SK-N-SH (cell line): ENCODE data around the gene CYB561. TPM values are rescaled to one million over a fixed set of nuclear protein-coding genes. Genes with fewer than 3 reads are reported as not detected.
A peak's percentile ranks its signal among the peaks of the same experiment; 100 is the strongest.

Experiments
- CTCF ChIA-PET: fragments of 300-600, 350-600 bp; formaldehyde crosslinking; extraction: SDS; loops from one replicate; lab custom pipeline; 2021; lab: Yijun Ruan, JAX
- POLR2A ChIA-PET: fragments of 350-600 bp; sonication (Branson Sonifier 250); formaldehyde crosslinking; extraction: SDS; loops from one replicate; lab custom pipeline; 2020; ENCODE audit warnings: antibody characterized with exemption, inconsistent platforms; lab: Yijun Ruan, JAX
- DNase-seq: peaks from one replicate; pipeline ENCODE4 v3.0.0; 2012
- H2AFZ ChIP-seq: fragments of 200-600 bp; sonication (generic); 2 replicates; pipeline ENCODE4 v1.8.1; 2016; ENCODE audit warnings: antibody characterized with exemption, mild to moderate bottlenecking, low read depth
- H3F3A ChIP-seq: fragments of 200-600 bp; sonication (generic); replicated peaks from 2 replicates; pipeline ENCODE3; 2016; ENCODE audit warnings: antibody characterized with exemption, mild to moderate bottlenecking; ENCODE audit not compliant: insufficient read depth
- H3K27ac ChIP-seq, 2 experiments: fragments of 200-500 bp in 1 of 2; fragments of 200-600 bp in 1 of 2; sonication (Bioruptor generic) in 1 of 2; sonication (generic), shearing (Covaris generic) in 1 of 2; 2 replicates each; pipeline versions ENCODE4 v1.5.1 to v1.6.1; 2014 to 2016; ENCODE audit warnings: low read depth in 2 of 2, inconsistent platforms in 1 of 2, low read length in 1 of 2, mild to moderate bottlenecking in 1 of 2, mixed read lengths in 1 of 2
- H3K27me3 ChIP-seq: fragments of 200-600 bp; sonication (generic), shearing (Covaris generic); 2 replicates; pipeline ENCODE4 v1.6.1; 2016; ENCODE audit warnings: mixed run types; ENCODE audit not compliant: insufficient read depth
- H3K36me3 ChIP-seq, 2 experiments: fragments of 200-500 bp in 1 of 2; fragments of 200-600 bp in 1 of 2; sonication (Bioruptor generic) in 1 of 2; sonication (generic) in 1 of 2; replicated peaks in 1 of 2; 2 replicates each; pipeline versions ENCODE3 to v1.5.1; 2014 to 2016; ENCODE audit warnings: low read length in 1 of 2, mild to moderate bottlenecking in 1 of 2; ENCODE audit not compliant: insufficient read depth in 2 of 2, control insufficient read depth in 1 of 2
- H3K4me1 ChIP-seq, 2 experiments: fragments of 200-500 bp in 1 of 2; fragments of 200-600 bp in 1 of 2; sonication (Bioruptor generic) in 1 of 2; sonication (generic), shearing (Covaris generic) in 1 of 2; 2 replicates each; pipeline versions ENCODE4 v1.5.1 to v1.6.1; 2014 to 2016; ENCODE audit warnings: low read depth in 1 of 2, low read length in 1 of 2, mixed run types in 1 of 2; ENCODE audit not compliant: insufficient read depth in 2 of 2, control insufficient read depth in 1 of 2
- H3K4me2 ChIP-seq: fragments of 200-600 bp; sonication (generic), shearing (Covaris generic); 2 replicates; pipeline ENCODE4 v1.6.1; 2017; ENCODE audit warnings: mixed run types
- H3K4me3 ChIP-seq, 2 experiments: fragments of 200-500 bp in 1 of 2; fragments of 200-600 bp in 1 of 2; sonication (Bioruptor generic) in 1 of 2; sonication (generic), shearing (Covaris generic) in 1 of 2; 2 replicates each; pipeline versions ENCODE4 v1.5.1 to v1.8.1; 2014 to 2016; ENCODE audit warnings: low read depth in 2 of 2, inconsistent platforms in 1 of 2, low read length in 1 of 2, mild to moderate bottlenecking in 1 of 2, mixed read lengths in 1 of 2, moderate library complexity in 1 of 2
- H3K79me2 ChIP-seq: fragments of 200-600 bp; sonication (generic); 2 replicates; pipeline ENCODE4 v1.8.1; 2017; ENCODE audit warnings: mild to moderate bottlenecking; ENCODE audit not compliant: insufficient read depth
- H3K9ac ChIP-seq: fragments of 200-600 bp; sonication (generic); 2 replicates; pipeline ENCODE4 v1.6.1; 2017; ENCODE audit warnings: mixed run types
- H3K9me2 ChIP-seq: fragments of 200-600 bp; sonication (generic); 2 replicates; pipeline ENCODE4 v1.6.1; 2017; ENCODE audit warnings: mixed run types
- H3K9me3 ChIP-seq: fragments of 200-600 bp; sonication (generic); 2 replicates; pipeline ENCODE4 v1.6.1; 2017; ENCODE audit warnings: mixed run types, mild to moderate bottlenecking, moderate library complexity
- H4K20me1 ChIP-seq: fragments of 200-600 bp; sonication (generic); 2 replicates; pipeline ENCODE4 v1.6.1; 2017; ENCODE audit warnings: mild to moderate bottlenecking, mixed run types; ENCODE audit not compliant: insufficient read depth
- CHD2 ChIP-seq: fragments of 150-350 bp; IDR thresholded peaks from 2 replicates; pipeline ENCODE4 v1.6.1; 2018; ENCODE audit warnings: low read length; ENCODE audit not compliant: partially characterized antibody
- EP300 ChIP-seq, 2 experiments: IDR thresholded peaks; 2 replicates each; pipeline versions ENCODE4 v1.4.0 to v1.6.1; 2012; ENCODE audit warnings: borderline replicate concordance in 1 of 2, low read depth in 1 of 2, low read length in 1 of 2
- EZH2phosphoT487 ChIP-seq: fragments of 200-600 bp; sonication (generic); IDR thresholded peaks from 2 replicates; pipeline ENCODE4 v1.6.1; 2017; ENCODE audit warnings: low read depth, mixed run types, mild to moderate bottlenecking, antibody characterized with exemption, moderate library complexity, borderline replicate concordance
- FOXJ3 ChIP-seq: sonication (generic); formaldehyde crosslinking; IDR thresholded peaks from 2 replicates; pipeline ENCODE4 v1.5.1; 2020; ENCODE audit warnings: mild to moderate bottlenecking, missing genetic modification reagents
- GATA2 ChIP-seq: sonication (generic); formaldehyde crosslinking; IDR thresholded peaks from 2 replicates; pipeline ENCODE4 v1.5.0; 2020; ENCODE audit warnings: mild to moderate bottlenecking, missing genetic modification reagents
- MEF2A ChIP-seq: IDR thresholded peaks from 2 replicates; pipeline ENCODE4 v1.4.0; 2012; ENCODE audit warnings: low read depth, borderline replicate concordance
- MXI1 ChIP-seq: IDR thresholded peaks from 2 replicates; pipeline ENCODE4 v1.6.1; 2012; ENCODE audit warnings: mild to moderate bottlenecking, low read depth, low read length, improper control_type of control experiment
- NFIC ChIP-seq: IDR thresholded peaks from 2 replicates; pipeline ENCODE4 v1.4.0; 2012; ENCODE audit warnings: borderline replicate concordance
- RAD21 ChIP-seq: IDR thresholded peaks from 2 replicates; pipeline ENCODE4 v1.6.1; 2012; ENCODE audit warnings: mild to moderate bottlenecking, low read length
- RCOR1 ChIP-seq: fragments of 150-350 bp; IDR thresholded peaks from 2 replicates; pipeline ENCODE4 v1.6.1; 2017; ENCODE audit warnings: antibody characterized with exemption, low read length
- RFX5 ChIP-seq: IDR thresholded peaks from 2 replicates; pipeline ENCODE4 v1.6.1; 2012; ENCODE audit warnings: mild to moderate bottlenecking, improper control_type of control experiment, low read length
- RXRA ChIP-seq: IDR thresholded peaks from 2 replicates; pipeline ENCODE4 v1.4.0; 2012; ENCODE audit warnings: low read depth, mild to moderate bottlenecking, borderline replicate concordance
- SMC3 ChIP-seq: IDR thresholded peaks from 2 replicates; pipeline ENCODE4 v1.6.1; 2012; ENCODE audit warnings: low read depth, low read length, improper control_type of control experiment
- TCF12 ChIP-seq: IDR thresholded peaks from 2 replicates; pipeline ENCODE4 v1.4.0; 2012
- ZBTB33 ChIP-seq: IDR thresholded peaks from 2 replicates; pipeline ENCODE4 v1.4.0; 2012; ENCODE audit warnings: low read depth, borderline replicate concordance
- WGBS: methylation state at CpG from one replicate; pipeline ENCODE4 v1.1.6; 2017; ENCODE audit warnings: low lambda C conversion rate; 5-methylcytosine and 5-hydroxymethylcytosine counted together
- polyA plus RNA-seq, 3 experiments: library from polyadenylated mRNA; depleted of rRNA; stranded (reverse); fragments of >200 nt; gene quantifications; 2 replicates each; pipeline ENCODE4 v1.2.3, GENCODE V29; 2012
- TF ChIP-seq, protein P1 (sequence below): fragments of 150-350 bp; IDR thresholded peaks from 2 replicates; pipeline ENCODE4 v1.6.1; 2016; ENCODE audit warnings: mild to moderate bottlenecking, low read depth, low read length
- TF ChIP-seq, protein P2 (sequence below): IDR thresholded peaks from 2 replicates; pipeline ENCODE4 v1.6.1; 2012; ENCODE audit warnings: mild to moderate bottlenecking, low read depth, low read length, moderate library complexity

Gene CYB561
- polyA plus RNA-seq, 1 of the 3 experiments (the other 2 are of a cell fraction), result 28.3 TPM

- Histone ChIP-seq H3K4me1 (peaks cover 27 to 41% of the 10 kb centered on the region in 2 experiments), H3K27ac (peak overlapping the region; percentile 58 to 94), H3K9me3 (no peaks in the 10 kb centered on the region), H3K79me2 (0 out of 2 replicates have a peak, but pooled peaks cover 4% of the 10 kb centered on the region), H2AFZ (no peak overlapping the region), H3K4me2 (peak overlapping the region; percentile 33; the same call in 1 of the 2 replicates), H3K4me3 (no peak overlapping the region), H4K20me1 (no peaks in the 10 kb centered on the region; the same call in 1 of the 2 replicates), H3K9ac (peak overlapping the region; percentile 27; the same call in 1 of the 2 replicates), H3K36me3 (peaks cover 58 to 84% of the 10 kb centered on the region in 2 experiments), H3K27me3 (no peaks in the 10 kb centered on the region), H3F3A (peaks cover 47% of the 10 kb centered on the region), H3K9me2 (no peaks in the 10 kb centered on the region)
- DNase-seq, result peak; percentile 50
- no peak for TF ChIP-seq ZBTB33
- TF ChIP-seq GATA2 (CRISPR knock-in tag), result peak; percentile 60; the same call in 1 of the 2 replicates
- TF ChIP-seq MXI1, result 0 out of 2 replicates have a peak, but pooled peaks have one; percentile 37
- 0 out of 2 replicates have a peak, but pooled peaks have one; percentile 17 for TF ChIP-seq FOXJ3 (CRISPR knock-in tag)
- TF ChIP-seq RXRA, result no peak
- TF ChIP-seq EP300 (IDR thresholded peaks at IDR 0.05; ENCODE audit: borderline replicate concordance in 1 of 2, low read depth in 1 of 2, low read length in 1 of 2), result peak in 1 of 2 experiments; percentile 76; a peak in 2 of 4 replicates
- peak; percentile 29; the same call in 1 of the 2 replicates for TF ChIP-seq TCF12
- TF ChIP-seq RAD21, result peak; percentile 34
- TF ChIP-seq RCOR1, result peak; percentile 79
- ChIA-PET CTCF (interaction anchor here (0.6 to 4.4 kb wide), 5 partner anchors 8 to 727 kb away, joined by 3 to 32 read pairs (median 3); no protein-coding TSS in a partner anchor), POLR2A (no interaction called here)
- WGBS, result 39% methylated on average over 3 of the region's 3 CpGs
Observed at GRCh38 chr17:63399316-63399715, 46.8 kb downstream of the CYB561 start.

DNA sequence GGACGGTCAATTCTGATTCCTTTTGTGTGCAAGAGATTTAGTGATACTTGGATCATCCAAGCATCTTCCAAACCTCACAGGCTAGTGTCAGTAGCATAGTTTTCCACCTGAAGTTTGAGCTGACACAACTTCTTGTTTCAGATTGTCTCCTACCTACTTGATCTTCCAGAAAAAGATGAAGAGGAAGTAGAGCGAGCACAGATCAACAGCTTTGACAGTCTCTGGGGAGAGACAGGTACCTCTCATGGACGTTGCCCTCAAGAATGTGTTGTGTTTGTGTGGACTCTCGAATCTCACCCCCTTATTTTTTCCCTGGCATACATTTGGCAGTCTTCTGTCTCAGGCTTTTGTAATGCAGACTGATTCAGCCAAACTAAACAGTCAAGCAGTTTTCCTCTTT, 47.4 kb downstream of the CYB561 start:
- 87% methylated on average over 4 of the region's 4 CpGs for WGBS
- peaks cover 27 to 45% of the 10 kb centered on the region in 2 experiments for H3K4me1 ChIP-seq
- POLR2A ChIA-PET, result interaction anchor here (1.2 kb wide), 1 partner anchor 17 kb away, joined by 3 read pairs; no protein-coding TSS in a partner anchor

More for the DNA sequence above, 47.4 kb downstream of the CYB561 start:
- Histone ChIP-seq H3K9me2 (no peaks in the 10 kb centered on the region), H2AFZ (no peak overlapping the region), H4K20me1 (no peaks in the 10 kb centered on the region; the same call in 1 of the 2 replicates), H3K79me2 (0 out of 2 replicates have a peak, but pooled peaks cover 4% of the 10 kb centered on the region), H3F3A (peaks cover 54% of the 10 kb centered on the region), H3K4me2 (peak overlapping the region; percentile 33; the same call in 1 of the 2 replicates), H3K9me3 (no peaks in the 10 kb centered on the region), H3K36me3 (peaks cover 58 to 80% of the 10 kb centered on the region in 2 experiments), H3K27ac (peak overlapping the region; percentile 58 to 94), H3K9ac (peak overlapping the region; percentile 27; the same call in 1 of the 2 replicates), H3K4me3 (no peak overlapping the region), H3K27me3 (no peaks in the 10 kb centered on the region)
- CTCF ChIA-PET, result interaction anchor here (1.4 to 4.4 kb wide), 2 partner anchors 8 to 13 kb away, joined by 3 to 32 read pairs; no protein-coding TSS in a partner anchor
- TF ChIP-seq, protein P1, sequence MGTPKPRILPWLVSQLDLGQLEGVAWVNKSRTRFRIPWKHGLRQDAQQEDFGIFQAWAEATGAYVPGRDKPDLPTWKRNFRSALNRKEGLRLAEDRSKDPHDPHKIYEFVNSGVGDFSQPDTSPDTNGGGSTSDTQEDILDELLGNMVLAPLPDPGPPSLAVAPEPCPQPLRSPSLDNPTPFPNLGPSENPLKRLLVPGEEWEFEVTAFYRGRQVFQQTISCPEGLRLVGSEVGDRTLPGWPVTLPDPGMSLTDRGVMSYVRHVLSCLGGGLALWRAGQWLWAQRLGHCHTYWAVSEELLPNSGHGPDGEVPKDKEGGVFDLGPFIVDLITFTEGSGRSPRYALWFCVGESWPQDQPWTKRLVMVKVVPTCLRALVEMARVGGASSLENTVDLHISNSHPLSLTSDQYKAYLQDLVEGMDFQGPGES, result no peak
- no peak for TF ChIP-seq CHD2
- no peak for TF ChIP-seq NFIC
- TF ChIP-seq RFX5, result no peak
- no peak for TF ChIP-seq EP300 (IDR thresholded peaks at IDR 0.05; ENCODE audit: borderline replicate concordance in 1 of 2, low read depth in 1 of 2, low read length in 1 of 2)
- no peak for TF ChIP-seq TCF12
- TF ChIP-seq, protein P2, sequence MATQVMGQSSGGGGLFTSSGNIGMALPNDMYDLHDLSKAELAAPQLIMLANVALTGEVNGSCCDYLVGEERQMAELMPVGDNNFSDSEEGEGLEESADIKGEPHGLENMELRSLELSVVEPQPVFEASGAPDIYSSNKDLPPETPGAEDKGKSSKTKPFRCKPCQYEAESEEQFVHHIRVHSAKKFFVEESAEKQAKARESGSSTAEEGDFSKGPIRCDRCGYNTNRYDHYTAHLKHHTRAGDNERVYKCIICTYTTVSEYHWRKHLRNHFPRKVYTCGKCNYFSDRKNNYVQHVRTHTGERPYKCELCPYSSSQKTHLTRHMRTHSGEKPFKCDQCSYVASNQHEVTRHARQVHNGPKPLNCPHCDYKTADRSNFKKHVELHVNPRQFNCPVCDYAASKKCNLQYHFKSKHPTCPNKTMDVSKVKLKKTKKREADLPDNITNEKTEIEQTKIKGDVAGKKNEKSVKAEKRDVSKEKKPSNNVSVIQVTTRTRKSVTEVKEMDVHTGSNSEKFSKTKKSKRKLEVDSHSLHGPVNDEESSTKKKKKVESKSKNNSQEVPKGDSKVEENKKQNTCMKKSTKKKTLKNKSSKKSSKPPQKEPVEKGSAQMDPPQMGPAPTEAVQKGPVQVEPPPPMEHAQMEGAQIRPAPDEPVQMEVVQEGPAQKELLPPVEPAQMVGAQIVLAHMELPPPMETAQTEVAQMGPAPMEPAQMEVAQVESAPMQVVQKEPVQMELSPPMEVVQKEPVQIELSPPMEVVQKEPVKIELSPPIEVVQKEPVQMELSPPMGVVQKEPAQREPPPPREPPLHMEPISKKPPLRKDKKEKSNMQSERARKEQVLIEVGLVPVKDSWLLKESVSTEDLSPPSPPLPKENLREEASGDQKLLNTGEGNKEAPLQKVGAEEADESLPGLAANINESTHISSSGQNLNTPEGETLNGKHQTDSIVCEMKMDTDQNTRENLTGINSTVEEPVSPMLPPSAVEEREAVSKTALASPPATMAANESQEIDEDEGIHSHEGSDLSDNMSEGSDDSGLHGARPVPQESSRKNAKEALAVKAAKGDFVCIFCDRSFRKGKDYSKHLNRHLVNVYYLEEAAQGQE, result no peak
- TF ChIP-seq MEF2A, result no peak
- no peak for TF ChIP-seq EZH2phosphoT487
- no peak for TF ChIP-seq SMC3
- no peak for DNase-seq
